Measurements from ENCODE around the gene VEPH1.

Gene VEPH1

GRCh38 chr3:157527131-157527881 lies 24.1 kb upstream of the VEPH1 start:
- DNase-seq (ENCODE audit: low read depth) = no peak
- no peak overlapping the region for H3K4me3 ChIP-seq (ENCODE audit: low read depth, low read length)

- no peak for DNase-seq (ENCODE audit: low read depth)
- H3K4me3 ChIP-seq (ENCODE audit: low read depth, low read length) = no peak overlapping the region
These were observed 22.8 kb upstream of the VEPH1 start for GRCh38 chr3:157526036-157526435.

GRCh38 chr3:157523814-157524213 lies 20.6 kb upstream of the VEPH1 start:
- DNase-seq (ENCODE audit: low read depth) = no peak
- H3K4me3 ChIP-seq (ENCODE audit: low read depth, low read length) = no peak overlapping the region

- H3K4me3 ChIP-seq (ENCODE audit: low read depth, low read length) = no peak overlapping the region
- no peak for DNase-seq (ENCODE audit: low read depth)
These were observed 19.4 kb upstream of the VEPH1 start for GRCh38 chr3:157522648-157523047.

DNA sequence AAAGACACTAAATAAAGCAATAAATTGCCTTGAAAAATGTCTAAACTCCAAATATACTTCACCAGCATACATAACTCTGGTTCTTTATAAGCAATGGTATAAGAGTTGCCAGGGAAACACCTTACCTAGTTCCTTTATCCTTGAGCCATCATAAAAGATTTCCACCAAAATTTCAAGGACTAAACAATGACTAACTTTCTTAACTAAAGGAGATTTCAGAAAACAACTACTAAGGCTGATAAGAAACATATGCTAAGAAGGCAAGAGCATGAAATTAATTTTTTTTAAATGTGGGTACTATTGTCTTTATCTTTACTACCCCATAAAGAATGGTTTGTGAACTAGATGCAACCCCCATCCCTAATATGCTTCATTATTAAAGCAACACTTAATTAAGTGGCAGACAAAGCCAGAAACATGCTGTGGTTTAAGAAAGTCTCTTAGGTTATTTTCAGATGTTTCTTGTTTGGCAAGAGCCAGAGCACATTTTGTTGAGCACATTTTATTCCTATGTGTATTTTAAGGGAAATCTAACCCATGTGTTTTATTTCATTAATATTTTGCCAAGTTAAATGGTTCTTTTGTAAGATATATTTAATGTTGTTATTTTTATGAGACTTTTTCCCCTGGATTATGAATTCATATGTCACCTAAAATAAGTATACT lies 17.4 kb upstream of the VEPH1 start:
- no peak overlapping the region for H3K4me3 ChIP-seq (ENCODE audit: low read depth, low read length)
- DNase-seq (ENCODE audit: low read depth) = no peak

DNA sequence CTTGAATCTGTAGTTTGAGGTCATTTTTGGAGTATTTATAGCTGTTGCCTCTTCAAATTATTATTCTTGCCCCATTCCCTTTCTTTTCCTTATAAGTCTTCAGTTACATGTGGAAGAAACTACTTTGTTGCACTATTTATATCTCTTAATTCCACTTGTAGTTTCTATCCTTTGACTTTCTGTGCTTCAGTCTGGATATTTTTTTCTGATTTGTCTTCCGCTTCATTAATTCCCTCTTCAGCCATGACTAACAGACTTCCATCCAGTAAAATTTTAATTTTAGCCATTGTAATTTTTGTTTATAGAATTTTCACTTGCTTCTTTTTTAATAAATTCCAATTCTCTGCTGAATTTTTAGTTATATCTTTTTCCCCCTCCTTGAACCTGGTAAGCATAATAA lies 15.7 kb upstream of the VEPH1 start:
- no peak for DNase-seq (ENCODE audit: low read depth)
- no peak overlapping the region for H3K4me3 ChIP-seq (ENCODE audit: low read depth, low read length)

DNA sequence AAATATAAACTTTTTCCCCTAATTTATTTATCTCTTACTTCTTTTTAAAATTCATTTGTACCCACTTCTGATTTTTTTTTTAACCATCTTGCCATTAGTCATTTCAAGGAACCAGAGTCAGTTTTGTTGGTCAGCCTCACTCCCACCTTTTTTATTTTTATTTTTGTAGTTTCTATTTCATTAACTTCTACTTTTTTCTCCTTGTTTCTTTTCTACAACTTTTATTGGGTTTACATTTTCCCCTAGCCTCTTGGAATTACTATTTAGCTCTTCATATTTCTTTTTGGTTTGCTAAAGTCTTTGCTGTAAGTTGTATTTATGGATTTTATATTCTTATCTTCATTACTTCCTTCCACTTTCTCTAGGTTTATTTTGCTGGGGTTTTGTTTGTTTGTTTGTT lies 13.7 kb upstream of the VEPH1 start:
- no peak overlapping the region for H3K4me3 ChIP-seq (ENCODE audit: low read depth, low read length)

DNA sequence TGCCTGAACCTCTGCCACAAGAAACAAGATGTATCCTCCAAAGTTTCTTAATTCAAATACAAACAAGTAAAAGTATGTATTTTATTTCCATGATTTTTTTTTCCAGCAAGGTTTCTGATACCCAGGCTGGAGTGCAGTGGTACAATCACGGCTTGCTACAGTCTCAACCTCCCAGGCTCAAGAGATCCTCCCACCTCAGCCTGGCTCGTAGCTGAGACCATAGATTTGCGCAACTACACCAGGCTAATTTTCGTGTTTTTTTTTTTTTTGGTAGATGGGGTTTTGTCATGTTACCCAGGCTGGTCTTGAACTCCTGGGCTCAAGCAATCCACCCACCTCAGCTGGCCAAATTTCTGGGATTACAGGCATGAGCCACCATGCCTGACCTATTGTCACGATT lies 12.2 kb upstream of the VEPH1 start:
- no peak for DNase-seq (ENCODE audit: low read depth)
- H3K4me3 ChIP-seq (ENCODE audit: low read depth, low read length) = no peak overlapping the region

More for the DNA sequence above, 13.7 kb upstream of the VEPH1 start:
- DNase-seq (ENCODE audit: low read depth) = no peak

DNA sequence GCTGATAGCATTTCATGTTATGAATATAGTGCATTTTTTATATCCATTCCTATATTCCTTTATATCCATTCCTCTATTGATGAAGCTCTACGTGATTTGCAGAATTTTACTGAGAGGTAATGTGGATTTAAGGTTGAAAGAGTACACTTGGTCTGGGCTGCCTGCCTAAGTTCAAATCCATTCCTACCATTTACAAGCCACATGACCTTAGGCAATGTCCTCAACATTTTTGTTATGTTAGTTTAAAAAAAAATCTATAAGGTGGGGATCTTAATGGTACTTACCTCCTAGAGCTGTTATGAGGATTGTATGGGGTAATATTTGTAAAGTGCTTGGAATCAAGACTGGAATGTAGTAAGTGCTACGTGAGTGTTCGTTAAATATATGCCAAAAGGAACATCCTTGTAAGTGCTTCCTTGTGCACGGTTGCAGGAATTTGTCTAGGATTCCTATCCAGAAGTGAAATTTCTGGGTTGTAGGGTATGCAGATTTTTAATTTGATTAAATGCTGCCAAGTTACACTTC lies 11.2 kb upstream of the VEPH1 start:
- no peak for DNase-seq (ENCODE audit: low read depth)
- H3K4me3 ChIP-seq (ENCODE audit: low read depth, low read length) = no peak overlapping the region

GRCh38 chr3:157513585-157513984 lies 10.4 kb upstream of the VEPH1 start:
- H3K4me3 ChIP-seq (ENCODE audit: low read depth, low read length) = no peak overlapping the region
- no peak for DNase-seq (ENCODE audit: low read depth)

DNA sequence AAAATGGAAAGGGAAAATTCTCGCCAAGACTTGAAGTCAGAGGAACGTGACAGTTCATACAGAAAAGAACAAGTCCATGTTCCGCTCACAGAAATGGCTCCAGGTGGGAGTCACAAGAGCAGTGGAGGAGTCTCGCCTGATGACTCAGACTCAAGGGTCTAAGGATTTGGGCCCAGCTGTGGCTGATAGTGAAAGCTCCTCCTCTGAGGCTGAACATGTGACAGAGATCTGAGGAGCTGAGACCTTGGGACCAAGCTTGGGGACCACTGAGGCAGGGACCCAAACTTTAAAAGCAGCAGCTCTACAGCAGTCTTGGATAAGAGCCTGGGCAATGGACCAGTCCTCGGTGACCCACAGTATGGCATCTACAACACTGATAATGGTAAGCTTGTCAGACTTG lies 9.3 kb upstream of the VEPH1 start:
- DNase-seq (ENCODE audit: low read depth) = no peak
- no peak overlapping the region for H3K4me3 ChIP-seq (ENCODE audit: low read depth, low read length)

- no peak overlapping the region for H3K4me3 ChIP-seq (ENCODE audit: low read depth, low read length)
- DNase-seq (ENCODE audit: low read depth) = no peak
These were observed 5.2 kb upstream of the VEPH1 start for GRCh38 chr3:157508461-157508860.

- DNase-seq (ENCODE audit: low read depth) = no peak
- no peak overlapping the region for H3K4me3 ChIP-seq (ENCODE audit: low read depth, low read length)
These were observed 1.4 kb downstream of the VEPH1 start for GRCh38 chr3:157501863-157502262.

DNA sequence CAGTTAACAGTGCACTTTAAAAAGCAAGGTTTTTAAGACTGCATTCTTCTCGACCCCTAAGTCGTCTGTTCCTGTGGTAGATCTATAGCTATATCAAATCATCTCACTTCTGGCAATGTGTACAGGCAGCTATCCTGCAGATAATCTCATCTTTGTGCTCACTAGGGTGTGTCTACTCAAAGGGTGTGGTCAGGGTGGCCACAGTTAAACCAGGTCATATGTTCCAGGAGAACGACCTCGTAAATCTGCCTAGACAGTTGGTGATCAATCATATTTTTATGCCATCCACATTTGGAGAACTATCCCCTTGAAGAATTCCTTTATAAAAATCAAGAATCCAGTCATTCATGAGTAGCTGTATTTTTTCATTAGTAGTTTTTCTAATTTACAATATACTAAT lies 3.0 kb downstream of the VEPH1 start:
- no peak for DNase-seq (ENCODE audit: low read depth)
- no peak overlapping the region for H3K4me3 ChIP-seq (ENCODE audit: low read depth, low read length)

DNA sequence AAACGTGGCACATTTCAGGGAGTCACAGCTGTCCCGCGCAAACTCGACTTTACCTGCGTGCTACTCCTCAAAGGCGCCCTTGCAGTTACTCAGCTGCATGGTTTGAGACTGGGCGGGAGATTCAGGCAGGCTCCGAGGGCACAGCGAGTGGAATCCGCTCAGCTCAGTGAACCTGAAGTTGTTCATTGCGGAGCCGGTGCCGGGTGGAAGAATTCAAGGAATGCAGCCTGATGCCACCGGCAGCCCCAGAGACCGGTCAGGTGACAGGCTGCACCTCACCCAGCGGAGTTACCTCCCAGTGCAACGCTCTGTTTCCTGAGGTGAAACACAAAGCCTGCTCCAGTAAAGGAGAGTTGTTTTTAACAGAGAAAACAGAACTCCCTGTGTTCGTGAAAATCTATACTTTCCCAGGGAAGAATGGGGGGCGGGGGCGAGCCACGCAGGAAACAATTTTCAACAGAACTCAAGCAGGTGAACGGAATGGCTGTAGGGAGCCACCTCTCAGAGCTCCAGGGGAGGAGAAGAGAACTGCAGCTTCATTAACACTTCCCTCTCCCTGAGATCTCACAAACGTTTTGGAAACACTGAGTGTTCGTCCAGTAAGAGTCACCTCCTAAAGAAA lies 3.8 kb downstream of the VEPH1 start:
- no peak for DNase-seq (ENCODE audit: low read depth)
- peak overlapping the region; percentile 26 for H3K4me3 ChIP-seq (ENCODE audit: low read depth, low read length)

- H3K4me3 ChIP-seq (ENCODE audit: low read depth, low read length) = no peak overlapping the region
- no peak for DNase-seq (ENCODE audit: low read depth)
These were observed 4.8 kb downstream of the VEPH1 start for GRCh38 chr3:157498371-157498770.

- H3K4me3 ChIP-seq (ENCODE audit: low read depth, low read length) = no peak overlapping the region
- DNase-seq (ENCODE audit: low read depth) = no peak
These were observed 7.4 kb downstream of the VEPH1 start for GRCh38 chr3:157495846-157496245.

DNA sequence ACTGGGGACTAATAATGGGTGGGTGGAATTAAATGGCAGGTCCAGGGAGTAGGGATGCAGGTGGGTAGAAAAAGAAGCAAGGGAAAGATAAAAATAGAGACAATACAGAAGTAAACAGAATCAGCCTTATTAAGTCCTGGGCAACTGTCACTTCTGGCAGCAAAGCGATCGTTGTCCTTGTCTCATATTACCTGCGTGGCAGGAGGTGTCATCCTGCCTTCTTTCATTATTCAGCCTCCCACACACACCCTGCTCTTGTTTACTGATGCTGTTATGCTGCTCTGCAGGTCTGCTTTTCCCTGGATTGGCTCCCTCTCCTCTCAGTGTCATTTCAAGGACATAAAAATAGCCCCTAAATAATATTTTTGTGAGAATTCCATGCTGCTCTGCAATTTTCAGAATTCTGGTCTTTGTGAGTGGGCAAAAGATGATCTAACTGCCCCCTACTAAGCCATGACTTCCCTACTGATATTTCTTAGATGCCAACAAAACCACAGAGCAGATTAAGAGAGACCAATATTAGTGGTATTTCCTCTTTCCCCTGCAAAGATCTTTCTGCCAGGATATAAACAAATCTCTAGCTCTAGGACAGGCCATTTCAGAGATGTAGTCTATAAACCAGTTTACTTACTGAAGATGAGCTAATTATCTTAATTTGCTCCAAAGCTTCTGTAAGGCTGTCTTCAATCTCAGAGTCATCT lies 8.5 kb downstream of the VEPH1 start:
- H3K4me3 ChIP-seq (ENCODE audit: low read depth, low read length) = no peak overlapping the region
- no peak for DNase-seq (ENCODE audit: low read depth)

- H3K4me3 ChIP-seq (ENCODE audit: low read depth, low read length) = no peak overlapping the region
- DNase-seq (ENCODE audit: low read depth) = no peak
These were observed 9.3 kb downstream of the VEPH1 start for GRCh38 chr3:157493627-157494550.

Measured in skeletal muscle cell (primary cell).